Aorta (tissue), 5 donors: ENCODE results near the gene HSBP1. TPM values are rescaled to one million over a fixed set of nuclear protein-coding genes. Genes with fewer than 3 reads are reported as not detected.

Source experiments
- ATAC-seq: fragments of 200-7000 bp; cut with Tn5 transposase; one replicate; pipeline ENCODE4 v1.9.1; 2022; ENCODE audit warnings: moderate library complexity; ENCODE audit not compliant: low FRiP score
- DNase-seq, 2 donors: peaks; one replicate each; pipeline ENCODE4 v3.0.0-alpha.2; 2020
- H3K27ac ChIP-seq, 2 donors: one replicate each; pipeline ENCODE4 v1.5.1; 2013; ENCODE audit warnings: low read length in 2 of 2, mild to moderate bottlenecking in 2 of 2, moderate library complexity in 2 of 2, control low read depth in 1 of 2, inconsistent platforms in 1 of 2, low read depth in 1 of 2
- H3K27me3 ChIP-seq, 2 donors: one replicate each; pipeline ENCODE4 v1.6.1; 2013; ENCODE audit warnings: control low read depth in 1 of 2, low read length in 1 of 2, mild to moderate bottlenecking in 1 of 2, moderate library complexity in 1 of 2; ENCODE audit not compliant: insufficient read depth in 2 of 2, control insufficient read depth in 1 of 2
- H3K36me3 ChIP-seq, 2 donors: one replicate each; pipeline ENCODE4 v1.6.1; 2013; ENCODE audit warnings: control low read depth in 1 of 2, low read length in 1 of 2, mild to moderate bottlenecking in 1 of 2; ENCODE audit not compliant: insufficient read depth in 2 of 2, control insufficient read depth in 1 of 2
- H3K4me1 ChIP-seq, 2 donors: one replicate each; pipeline ENCODE4 v1.6.1; 2013; ENCODE audit warnings: low read length in 2 of 2, control low read depth in 1 of 2, mild to moderate bottlenecking in 1 of 2, moderate library complexity in 1 of 2; ENCODE audit not compliant: insufficient read depth in 2 of 2, control insufficient read depth in 1 of 2
- H3K4me3 ChIP-seq, 2 donors: one replicate each; pipeline ENCODE4 v1.5.1; 2013; ENCODE audit warnings: low read length in 2 of 2, control low read depth in 1 of 2, mild to moderate bottlenecking in 1 of 2
- H3K9me3 ChIP-seq: one replicate; pipeline ENCODE4 v1.6.1; 2013; ENCODE audit warnings: mild to moderate bottlenecking, low read length; ENCODE audit not compliant: control insufficient read depth
- WGBS, 2 donors: extraction: QIAGEN DNeasy Blood & Tissue Kit; methylation state at CpG; one replicate each; pipeline ENCODE4 v1.1.7; 2013; 5-methylcytosine and 5-hydroxymethylcytosine counted together
- intact Hi-C, 2 donors: fragments of 100-400 bp; cut with DNase I; formaldehyde crosslinking; loops; one replicate each; pipeline versions ENCODE4 v1.14.2 to v1.15.0; 2022
- polyA plus RNA-seq, 2 donors: library from polyadenylated mRNA; stranded (reverse); fragments of 200-250 nt; gene quantifications; one replicate each; pipeline ENCODE4 v1.2.3, GENCODE V29; 2013
- total RNA-seq, 2 donors: library from RNA; stranded (reverse); fragmentation: NEBNext Ultra II Directional; extraction: Animal tissue kit (Norgen Biotek cat#: 25700); gene quantifications; one replicate each; pipeline ENCODE4 v1.2.1, GENCODE V29; 2021
- donor health status: healthy with polysubstance abuse.
- donor health status: Bipolar disorder and iron deficiency.
- donor health status: DM: no; HTN: no; CAD: no.
- donor health status: DM: no; HTN: no; CAD: no.
- donor health status: DM: yes; HTN: yes; CAD: no.

Gene HSBP1
- total and polyA plus RNA-seq, 4 donors = 24.0 to 74.3 (median 49.1) TPM

DNA sequence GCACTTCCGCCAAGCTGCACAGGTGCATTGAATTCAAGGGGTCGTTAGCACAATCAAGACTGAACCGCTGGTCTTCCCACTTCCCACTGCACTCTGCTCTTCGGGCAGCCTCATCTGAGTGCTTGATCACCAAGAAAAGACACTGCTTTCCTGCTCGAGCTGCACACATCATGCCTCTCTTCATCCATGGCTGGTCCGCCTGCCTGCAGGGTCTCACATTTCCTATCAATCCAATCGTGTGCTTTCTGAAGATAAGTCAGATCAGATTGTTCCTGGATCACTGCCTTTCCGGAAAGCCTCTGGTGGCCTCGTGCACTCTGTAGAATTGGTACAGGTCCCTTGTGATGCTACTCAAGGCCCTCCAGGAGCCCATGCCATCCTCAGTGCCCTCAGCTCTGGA, 30.8 kb upstream of the HSBP1 start:
- 86 to 92% methylated on average over 9 of the region's 9 CpGs for WGBS, 2 donors
- Histone ChIP-seq H3K27ac (no peak overlapping the region), H3K36me3 (no peaks in the 10 kb centered on the region), H3K4me1 (peaks cover 4 to 7% of the 10 kb centered on the region in 2 donors), H3K4me3 (no peak overlapping the region), H3K27me3 (no peaks in the 10 kb centered on the region), H3K9me3 (no peaks in the 10 kb centered on the region)
- DNase-seq (no peak), ATAC-seq (no peak)
- intact Hi-C loops = no loop called here

DNA sequence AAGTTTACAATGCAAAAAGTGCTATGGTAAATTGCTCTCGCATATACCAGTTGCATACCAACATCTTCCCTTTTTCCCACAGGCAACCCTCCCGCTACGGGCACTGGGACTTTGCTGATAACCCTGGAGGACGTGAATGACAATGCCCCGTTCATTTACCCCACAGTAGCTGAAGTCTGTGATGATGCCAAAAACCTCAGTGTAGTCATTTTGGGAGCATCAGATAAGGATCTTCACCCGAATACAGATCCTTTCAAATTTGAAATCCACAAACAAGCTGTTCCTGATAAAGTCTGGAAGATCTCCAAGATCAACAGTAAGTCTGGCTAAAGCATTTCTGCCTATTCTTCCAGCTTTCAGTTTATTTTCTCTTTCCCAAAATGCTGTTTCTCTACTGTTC, 27.9 kb upstream of the HSBP1 start:
- WGBS, 2 donors = 1 to 3% methylated on average over 6 of the region's 6 CpGs
- H3K36me3 ChIP-seq = no peaks in the 10 kb centered on the region
- H3K4me1 ChIP-seq = peaks cover 2 to 7% of the 10 kb centered on the region in 2 donors
- no peaks in the 10 kb centered on the region for H3K9me3 ChIP-seq
- peak; percentile 52 for ATAC-seq
- no peak overlapping the region for H3K4me3 ChIP-seq
- intact Hi-C loops = no loop called here
- H3K27me3 ChIP-seq = no peaks in the 10 kb centered on the region
- H3K27ac ChIP-seq = no peak overlapping the region
- no peak for DNase-seq

DNA sequence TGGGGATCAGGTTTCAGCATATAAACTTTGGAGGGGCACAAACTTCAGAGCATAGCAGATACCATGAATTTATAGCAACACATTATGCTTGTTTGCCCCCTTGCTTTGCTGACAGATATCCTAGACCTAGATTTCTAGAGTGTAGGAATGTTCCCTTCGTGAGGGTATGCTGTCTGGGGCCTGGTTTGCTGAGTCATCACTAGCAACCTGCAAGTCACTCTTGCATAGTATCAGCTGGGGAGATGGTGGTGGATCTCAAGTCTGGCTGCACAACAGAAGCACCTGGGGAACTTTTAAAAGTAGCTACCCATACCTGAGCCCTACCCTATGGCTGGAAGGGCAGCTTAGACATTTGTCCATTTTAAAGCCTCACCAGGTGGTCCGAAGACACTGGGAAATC, 22.3 kb upstream of the HSBP1 start:
- no peak overlapping the region for H3K4me3 ChIP-seq
- intact Hi-C loops = no loop called here
- H3K4me1 ChIP-seq = peaks cover 2 to 5% of the 10 kb centered on the region in 2 donors
- peaks cover 0 to 2% of the 10 kb centered on the region in 2 donors for H3K36me3 ChIP-seq
- H3K27ac ChIP-seq = no peak overlapping the region
- ATAC-seq (no peak), DNase-seq (no peak)
- no peaks in the 10 kb centered on the region for H3K9me3 ChIP-seq
- H3K27me3 ChIP-seq = no peaks in the 10 kb centered on the region
- WGBS, 2 donors = 96 to 98% methylated on average over 2 of the region's 2 CpGs

DNA sequence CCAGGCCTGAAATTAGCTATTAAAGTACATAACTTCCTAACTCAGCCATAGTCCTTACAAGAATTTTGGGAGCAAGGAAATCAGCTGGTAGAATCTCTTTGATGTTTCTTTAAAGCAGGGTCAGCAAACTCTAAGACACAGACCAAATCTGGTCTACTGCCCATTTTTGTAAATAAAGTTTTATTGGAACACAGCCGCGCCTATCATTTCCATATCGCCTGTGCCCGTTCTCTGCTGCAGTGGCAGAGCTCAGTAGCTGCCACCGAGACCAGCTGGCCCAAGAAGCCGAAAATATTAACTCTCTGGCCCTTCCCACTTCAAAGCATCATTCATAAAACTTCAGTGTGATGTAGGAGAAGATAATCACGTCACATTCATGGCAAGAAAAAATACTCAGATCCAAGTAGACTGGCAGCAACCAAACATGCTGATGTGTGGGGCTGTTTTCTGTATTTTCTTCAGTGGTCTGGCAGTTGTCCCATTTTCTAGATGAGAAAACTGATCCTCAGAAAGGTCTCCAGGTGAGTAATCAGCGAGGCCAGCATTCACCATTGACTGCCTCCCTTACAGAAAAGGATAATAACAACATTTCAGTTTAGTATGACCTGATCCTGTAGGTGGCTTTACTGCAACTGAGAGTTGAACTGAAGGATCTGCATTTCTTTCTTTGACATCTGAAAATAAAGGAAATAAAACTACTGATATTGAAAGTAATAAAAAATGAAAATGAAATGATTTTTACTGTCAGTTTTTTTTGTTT, 18.0 kb upstream of the HSBP1 start:
- 89 to 90% methylated on average over 8 of the region's 8 CpGs for WGBS, 2 donors

DNA sequence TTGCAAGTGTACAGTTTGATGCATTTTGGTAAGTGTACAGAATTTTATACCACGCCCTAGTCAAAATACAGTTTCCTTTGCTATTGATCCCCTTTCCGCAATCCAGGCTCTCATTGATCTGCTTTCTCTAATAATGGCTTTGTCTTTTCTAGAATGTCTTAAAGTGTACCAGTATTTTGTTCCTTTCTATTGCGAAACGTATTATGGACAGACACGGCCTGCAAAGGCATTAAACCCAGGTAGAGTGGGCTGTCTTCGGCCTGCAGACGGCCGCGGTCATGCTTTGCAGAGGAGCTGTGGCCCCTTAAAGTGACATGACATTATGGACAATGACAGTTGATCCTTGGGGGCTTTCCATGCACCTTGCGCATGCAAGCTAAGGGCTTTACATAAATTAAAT, 15.9 kb upstream of the HSBP1 start:
- peaks cover 0 to 8% of the 10 kb centered on the region in 2 donors for H3K36me3 ChIP-seq
- no peaks in the 10 kb centered on the region for H3K27me3 ChIP-seq
- no peak overlapping the region for H3K27ac ChIP-seq
- H3K4me3 ChIP-seq = no peak overlapping the region
- 96 to 97% methylated on average over 10 of the region's 10 CpGs for WGBS, 2 donors
- H3K4me1 ChIP-seq = peaks cover 0 to 3% of the 10 kb centered on the region in 2 donors
- ATAC-seq (no peak), DNase-seq (no peak)
- no peaks in the 10 kb centered on the region for H3K9me3 ChIP-seq
- intact Hi-C loops = no loop called here

More for the DNA sequence above, 18.0 kb upstream of the HSBP1 start:
- ATAC-seq = no peak
- Histone ChIP-seq H3K9me3 (no peaks in the 10 kb centered on the region), H3K27ac (no peak overlapping the region), H3K36me3 (peaks cover 0 to 2% of the 10 kb centered on the region in 2 donors), H3K4me3 (no peak overlapping the region), H3K27me3 (no peaks in the 10 kb centered on the region), H3K4me1 (peaks cover 0 to 3% of the 10 kb centered on the region in 2 donors)
- no peak for DNase-seq
- intact Hi-C loops = no loop called here

DNA sequence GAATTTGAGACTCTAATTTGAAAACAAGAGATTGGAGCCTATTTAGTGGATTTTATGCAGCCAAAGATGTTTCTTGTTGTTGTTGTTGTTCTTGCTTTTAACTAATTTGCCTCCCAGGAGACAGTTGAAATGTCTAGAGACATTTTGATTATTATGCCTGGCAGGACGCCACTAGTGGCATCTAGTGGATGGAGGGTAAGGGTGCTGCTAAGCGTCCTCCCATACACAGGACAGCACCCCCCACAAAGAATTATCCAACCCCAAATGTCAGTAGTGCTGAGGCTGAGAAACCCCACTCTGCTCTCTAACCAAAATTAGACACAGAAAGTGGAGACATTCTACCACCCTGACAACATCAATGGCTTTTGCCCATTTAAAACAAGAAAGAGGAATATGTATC, 15.4 kb upstream of the HSBP1 start:
- Histone ChIP-seq H3K27ac (no peak overlapping the region), H3K36me3 (peaks cover 0 to 8% of the 10 kb centered on the region in 2 donors), H3K27me3 (no peaks in the 10 kb centered on the region), H3K9me3 (no peaks in the 10 kb centered on the region), H3K4me3 (no peak overlapping the region), H3K4me1 (peaks cover 0 to 3% of the 10 kb centered on the region in 2 donors)
- no peak for ATAC-seq
- intact Hi-C loops = no loop called here
- DNase-seq = no peak
- WGBS, 2 donors = 36 to 40% methylated on average over 2 of the region's 2 CpGs

DNA sequence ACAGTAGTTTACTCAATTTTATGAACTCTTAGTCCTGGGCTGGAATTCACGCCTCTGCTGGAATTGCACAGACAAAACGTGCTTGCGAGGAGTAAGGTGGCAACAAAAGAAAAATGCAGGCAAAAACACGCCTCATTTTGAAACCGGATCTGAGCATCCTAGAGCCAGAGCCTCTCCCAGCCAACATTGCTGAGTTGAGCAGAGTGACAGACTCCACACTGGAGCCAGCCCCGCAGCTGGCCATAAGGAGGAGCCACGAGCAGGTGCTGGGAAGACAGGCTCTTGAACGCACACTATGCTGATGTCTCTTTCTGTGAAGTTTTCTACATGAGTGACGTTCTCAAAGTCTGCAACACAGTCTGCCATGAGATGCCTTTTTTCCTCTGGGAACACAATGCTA, 14.6 kb upstream of the HSBP1 start:
- Histone ChIP-seq H3K9me3 (no peaks in the 10 kb centered on the region), H3K4me1 (peaks cover 0 to 3% of the 10 kb centered on the region in 2 donors), H3K36me3 (peaks cover 0 to 8% of the 10 kb centered on the region in 2 donors), H3K27me3 (no peaks in the 10 kb centered on the region), H3K27ac (peak overlapping the region in 1 of 2 donors; percentile 48), H3K4me3 (no peak overlapping the region)
- 4 to 8% methylated on average over 9 of the region's 9 CpGs for WGBS, 2 donors
- intact Hi-C loops = no loop called here
- no peak for ATAC-seq
- DNase-seq = no peak

DNA sequence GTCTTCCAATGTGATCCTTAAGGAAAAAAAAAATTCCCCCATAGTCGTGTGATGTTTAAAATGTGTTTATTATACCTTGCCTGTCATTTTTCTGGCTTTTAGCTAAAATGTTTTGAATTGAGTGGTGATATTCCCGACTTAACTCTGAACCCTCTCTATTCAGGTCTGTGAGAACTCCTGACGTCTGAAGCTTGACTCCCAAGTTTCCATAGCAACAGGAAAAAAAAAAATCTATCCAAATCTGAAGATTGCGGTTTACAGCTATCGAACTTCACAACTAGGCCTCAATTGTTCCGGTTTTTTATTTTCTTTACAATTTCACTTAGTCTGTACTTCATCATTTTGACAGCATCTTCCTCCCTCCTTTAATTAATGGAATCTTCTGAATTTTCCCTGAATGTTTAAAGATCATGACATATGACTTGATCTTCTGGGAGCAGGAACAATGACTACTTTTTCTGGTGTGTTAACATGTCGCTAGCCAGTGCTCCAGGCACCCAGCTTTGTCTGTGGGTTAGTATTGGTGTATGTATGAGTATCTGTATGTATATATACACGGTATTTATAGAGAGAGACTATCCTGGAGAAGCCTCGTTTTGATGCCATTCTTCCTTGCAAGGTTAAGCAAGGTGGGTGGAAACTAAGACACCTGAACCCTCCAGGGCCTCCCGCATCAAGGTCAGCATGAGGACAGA, 12.8 kb upstream of the HSBP1 start:
- Histone ChIP-seq H3K4me1 (peaks cover 0 to 3% of the 10 kb centered on the region in 2 donors), H3K27ac (no peak overlapping the region), H3K27me3 (no peaks in the 10 kb centered on the region), H3K36me3 (peaks cover 0 to 6% of the 10 kb centered on the region in 2 donors), H3K9me3 (no peaks in the 10 kb centered on the region), H3K4me3 (no peak overlapping the region)
- intact Hi-C loops = no loop called here
- no peak for DNase-seq
- no peak for ATAC-seq
- 88% methylated on average over 10 of the region's 10 CpGs for WGBS, 2 donors

DNA sequence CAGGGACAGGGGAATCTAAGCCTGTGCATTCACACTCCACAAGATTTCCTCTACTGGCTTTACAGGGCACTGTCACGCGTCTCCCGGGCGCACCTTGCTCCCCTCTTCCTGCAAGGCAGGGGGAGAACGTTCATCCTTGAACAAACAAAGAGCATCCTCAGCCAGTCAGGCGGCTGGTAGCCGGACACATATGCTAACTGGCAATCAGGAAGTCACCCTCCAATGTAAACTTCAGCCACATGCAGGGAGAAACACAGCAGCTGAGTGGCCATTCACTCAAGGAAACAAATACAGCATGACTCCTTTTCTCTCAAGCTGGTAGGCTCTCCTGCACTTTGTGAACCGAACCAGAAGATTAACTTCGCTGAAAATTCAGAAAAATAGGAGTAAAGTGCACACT, 10.8 kb upstream of the HSBP1 start:
- no peak for DNase-seq
- Histone ChIP-seq H3K9me3 (no peaks in the 10 kb centered on the region), H3K27ac (no peak overlapping the region), H3K36me3 (peaks cover 0 to 6% of the 10 kb centered on the region in 2 donors), H3K4me3 (no peak overlapping the region), H3K27me3 (no peaks in the 10 kb centered on the region), H3K4me1 (peaks cover 0 to 5% of the 10 kb centered on the region in 2 donors)
- intact Hi-C loops = no loop called here
- WGBS, 2 donors = 83 to 85% methylated on average over 9 of the region's 9 CpGs
- no peak for ATAC-seq
